IMR-90 (cell line): Measurements from ENCODE around the gene FMN2.

Source experiments
- CHD1 ChIP-seq: IDR thresholded peaks from 2 replicates; pipeline ENCODE4 v1.6.1; 2012; ENCODE audit warnings: low read depth, low read length, improper control_type of control experiment
- CTCF ChIP-seq: conservative IDR thresholded peaks from 2 replicates; pipeline ENCODE4 v1.5.1; 2012; ENCODE audit warnings: mild to moderate bottlenecking, low read depth, low read length, improper control_type of control experiment
- RCOR1 ChIP-seq: IDR thresholded peaks from 2 replicates; pipeline ENCODE4 v1.6.1; 2012; ENCODE audit warnings: mild to moderate bottlenecking, low read length, improper control_type of control experiment; ENCODE audit not compliant: insufficient replicate concordance
- SMC3 ChIP-seq: fragments of 150-350 bp; IDR thresholded peaks from 2 replicates; pipeline ENCODE4 v1.6.1; 2016; ENCODE audit warnings: low read depth, mild to moderate bottlenecking, antibody characterized with exemption, low read length, moderate library complexity

GRCh38 chr1:240498335-240498734 lies 406.7 kb downstream of the FMN2 start:
- TF ChIP-seq CTCF (no peak), CHD1 (no peak), RCOR1 (no peak), SMC3 (no peak)
